NCI-H2171 (cell line): ENCODE data around the gene ASIC2.
A peak's percentile ranks its signal among the peaks of the same experiment; 100 is the strongest.

ENCODE experiments used
- DNase-seq: peaks from one replicate; lab custom pipeline; 2025; lab: John Stamatoyannopoulos, UW

ASIC2 gene

DNA sequence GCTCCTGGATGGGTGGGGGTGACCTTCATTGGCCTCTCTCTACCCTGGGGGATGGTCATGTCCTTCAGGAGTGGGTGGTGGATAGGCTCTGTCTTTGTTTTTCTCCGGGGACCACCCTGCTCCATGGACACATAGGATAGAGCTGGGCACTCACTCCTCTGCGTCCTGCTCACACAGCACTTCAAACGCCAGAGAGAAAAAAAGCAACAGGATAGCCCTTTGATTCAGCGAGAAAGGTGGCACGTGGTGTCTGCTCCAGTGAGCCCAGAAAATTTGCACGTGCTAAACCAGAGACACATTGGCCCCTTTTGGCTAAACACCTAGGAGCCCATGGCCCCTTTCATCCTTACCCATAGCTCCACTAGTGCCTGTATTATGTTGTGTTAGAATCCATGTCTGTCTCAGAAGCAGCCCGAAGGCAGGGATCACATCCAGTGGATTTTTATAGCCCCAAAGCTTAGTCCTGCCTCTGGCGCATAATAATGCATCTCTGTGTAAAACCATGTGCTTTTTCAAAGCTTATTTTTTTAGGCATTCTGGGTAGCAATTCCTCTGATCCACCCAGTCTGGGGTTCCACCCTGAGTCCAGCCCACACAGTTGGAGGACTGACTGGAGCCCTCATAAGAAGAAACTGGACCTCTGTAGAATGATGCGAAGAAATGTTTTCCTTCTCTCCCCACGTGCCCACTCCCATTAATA is 90.1 kb downstream of the ASIC2 start:
- DNase-seq: no peak

DNA sequence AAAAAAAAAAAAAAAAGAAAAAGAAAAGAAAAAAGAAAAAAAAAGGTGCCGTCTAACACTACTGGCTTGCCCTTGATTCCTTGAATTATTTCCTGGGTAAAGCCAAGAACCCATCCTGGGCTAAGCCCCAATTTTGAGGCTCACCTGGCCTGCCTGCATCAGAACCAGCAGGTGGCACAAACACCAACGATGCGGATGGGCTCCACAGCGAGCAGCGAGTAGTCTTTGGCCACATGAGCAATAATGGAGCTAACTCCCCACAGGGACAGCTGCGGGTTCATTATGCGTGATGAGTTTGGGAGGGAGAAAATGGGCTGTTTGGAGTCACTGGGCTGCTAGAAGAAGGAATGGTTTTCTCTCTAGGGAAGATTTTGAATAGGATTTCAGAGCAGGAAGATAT is 91.1 kb downstream of the ASIC2 start:
- no peak for DNase-seq

DNA sequence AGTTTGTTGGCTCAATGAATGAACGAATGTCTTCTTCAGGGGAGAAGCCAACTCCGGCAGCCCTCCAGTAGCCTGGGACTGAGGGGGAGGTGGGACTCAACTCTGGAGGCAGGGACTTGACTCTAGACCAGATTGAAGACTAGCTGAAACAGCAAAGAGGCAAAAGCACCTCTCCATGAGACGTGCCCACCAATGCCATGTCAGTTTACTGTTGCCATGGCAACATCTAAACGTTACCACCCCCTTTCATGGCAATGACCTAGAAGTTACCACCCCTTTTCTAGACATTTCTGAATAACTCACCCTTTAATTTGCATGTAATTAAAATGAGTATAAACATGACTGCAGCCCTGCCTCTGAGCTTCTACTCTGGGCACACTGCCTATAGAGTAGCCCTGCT is 91.8 kb downstream of the ASIC2 start:
- no peak for DNase-seq

DNA sequence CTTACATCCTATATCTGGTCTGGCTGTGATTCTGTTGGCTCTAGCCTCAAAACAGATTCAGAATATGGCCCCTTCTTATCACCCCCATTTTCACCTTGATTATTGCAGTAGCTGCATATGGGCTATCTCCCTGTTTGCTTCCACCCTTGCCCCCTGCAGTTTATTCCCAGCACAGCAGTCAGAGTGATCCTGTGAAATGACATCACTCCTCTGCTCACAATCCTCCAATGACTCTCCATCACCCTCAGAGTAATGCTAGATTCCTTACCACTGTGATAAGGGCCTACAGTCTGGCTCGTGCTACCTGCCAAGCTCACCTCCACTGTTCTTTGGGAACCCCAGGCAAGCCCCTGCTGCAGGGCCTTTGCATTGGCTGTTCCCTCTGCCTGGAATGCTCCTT is 92.5 kb downstream of the ASIC2 start:
- no peak for DNase-seq

DNA sequence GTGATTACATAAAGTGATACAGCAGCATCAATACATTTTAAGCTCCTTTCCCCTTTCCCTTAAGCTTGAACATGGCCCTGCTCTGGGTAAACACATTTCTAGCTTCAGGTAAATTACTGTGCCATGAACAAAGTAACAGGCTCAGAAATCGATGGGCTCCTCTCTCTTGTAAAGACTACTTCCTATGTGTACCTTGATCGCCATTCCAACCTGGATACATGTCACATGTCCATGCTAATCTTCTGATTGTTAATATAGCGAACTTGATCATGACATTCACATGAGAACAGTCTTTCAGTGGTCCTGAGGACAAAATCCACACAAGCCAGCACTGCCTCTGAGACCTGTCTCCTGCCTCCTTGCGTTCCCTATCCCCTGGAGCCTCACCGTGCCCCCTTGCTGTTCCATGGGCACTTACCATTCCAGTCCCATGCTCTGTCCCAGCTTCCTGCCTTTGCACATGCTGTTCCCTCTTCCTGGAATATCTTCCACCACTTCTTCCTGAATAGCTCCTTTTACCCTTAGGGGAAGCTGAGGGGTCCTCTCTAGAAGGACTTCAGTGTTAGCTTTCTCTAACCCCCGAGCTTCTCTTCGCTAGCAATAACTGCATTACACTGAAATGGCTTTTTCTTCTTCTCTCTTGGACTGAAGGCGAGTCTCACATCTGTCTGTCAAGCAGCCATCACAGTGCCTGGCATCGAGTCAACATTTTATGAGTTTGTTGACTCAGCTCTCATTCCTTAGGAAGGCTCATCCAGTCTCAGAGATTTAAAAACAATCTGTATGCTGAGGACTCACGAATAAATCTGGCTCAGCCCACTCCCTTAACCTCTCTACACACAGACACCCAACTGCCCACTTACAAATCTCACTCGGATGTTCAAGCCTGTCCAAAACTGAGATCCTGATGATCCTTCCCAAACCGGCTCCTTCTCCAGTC is 93.3 kb downstream of the ASIC2 start:
- no peak for DNase-seq

DNA sequence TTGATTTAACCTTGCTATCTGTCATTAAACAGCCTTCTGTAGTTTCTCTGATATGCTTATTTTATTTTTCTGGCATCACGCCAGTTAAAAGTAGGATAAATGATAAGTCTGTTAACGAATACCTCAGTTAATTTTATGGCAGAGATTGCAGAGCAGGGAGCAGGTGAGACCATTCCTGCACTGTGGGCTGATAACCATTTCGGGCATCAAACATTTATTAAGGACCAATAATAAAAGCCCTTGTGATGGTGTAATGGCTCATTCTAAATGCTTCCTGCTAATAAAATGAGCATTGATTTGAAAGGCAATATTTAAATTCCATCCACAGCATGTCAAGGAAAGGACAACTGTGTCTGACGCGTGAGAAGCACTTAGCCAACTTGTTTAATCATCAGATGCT is 94.1 kb downstream of the ASIC2 start:
- DNase-seq: no peak

DNA sequence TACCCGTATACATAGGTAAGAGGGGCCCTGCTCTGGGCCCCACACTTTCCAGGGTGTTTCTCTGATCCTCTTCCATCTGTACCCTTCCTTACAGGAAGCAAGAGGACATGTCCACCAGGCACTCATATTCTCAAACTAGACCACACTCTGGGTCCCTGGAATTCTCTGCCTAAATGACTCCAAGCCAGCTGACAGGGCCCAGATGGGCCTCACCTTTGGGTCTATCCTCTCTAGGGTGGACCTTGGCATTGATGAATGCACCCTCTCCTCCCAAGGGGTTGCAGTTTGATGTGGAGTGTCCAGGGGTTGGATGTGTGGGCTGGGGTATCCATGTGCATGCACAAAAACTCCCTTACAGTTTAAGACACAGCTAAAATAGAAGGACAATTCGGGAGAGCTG is 95.8 kb downstream of the ASIC2 start:
- DNase-seq: no peak

DNA sequence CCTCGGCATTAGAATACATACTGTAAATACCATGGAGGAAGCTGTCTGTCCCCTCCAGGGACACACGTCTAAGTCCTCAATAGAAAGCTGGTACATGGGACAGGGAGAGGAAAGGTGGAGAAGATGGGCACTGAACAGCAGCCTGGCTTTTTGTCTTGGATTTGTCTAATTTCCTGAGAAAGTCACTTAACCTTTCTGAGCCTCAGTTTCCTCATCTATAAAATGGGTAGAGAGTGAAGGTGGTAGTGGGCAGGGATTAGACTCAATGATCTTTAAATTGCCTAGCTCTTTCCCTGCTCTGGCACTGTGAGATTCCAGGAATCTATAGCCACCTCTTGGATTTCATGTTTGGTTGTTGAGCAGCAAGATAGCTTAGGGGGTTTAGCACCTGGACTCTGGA is 96.2 kb downstream of the ASIC2 start:
- no peak for DNase-seq

DNA sequence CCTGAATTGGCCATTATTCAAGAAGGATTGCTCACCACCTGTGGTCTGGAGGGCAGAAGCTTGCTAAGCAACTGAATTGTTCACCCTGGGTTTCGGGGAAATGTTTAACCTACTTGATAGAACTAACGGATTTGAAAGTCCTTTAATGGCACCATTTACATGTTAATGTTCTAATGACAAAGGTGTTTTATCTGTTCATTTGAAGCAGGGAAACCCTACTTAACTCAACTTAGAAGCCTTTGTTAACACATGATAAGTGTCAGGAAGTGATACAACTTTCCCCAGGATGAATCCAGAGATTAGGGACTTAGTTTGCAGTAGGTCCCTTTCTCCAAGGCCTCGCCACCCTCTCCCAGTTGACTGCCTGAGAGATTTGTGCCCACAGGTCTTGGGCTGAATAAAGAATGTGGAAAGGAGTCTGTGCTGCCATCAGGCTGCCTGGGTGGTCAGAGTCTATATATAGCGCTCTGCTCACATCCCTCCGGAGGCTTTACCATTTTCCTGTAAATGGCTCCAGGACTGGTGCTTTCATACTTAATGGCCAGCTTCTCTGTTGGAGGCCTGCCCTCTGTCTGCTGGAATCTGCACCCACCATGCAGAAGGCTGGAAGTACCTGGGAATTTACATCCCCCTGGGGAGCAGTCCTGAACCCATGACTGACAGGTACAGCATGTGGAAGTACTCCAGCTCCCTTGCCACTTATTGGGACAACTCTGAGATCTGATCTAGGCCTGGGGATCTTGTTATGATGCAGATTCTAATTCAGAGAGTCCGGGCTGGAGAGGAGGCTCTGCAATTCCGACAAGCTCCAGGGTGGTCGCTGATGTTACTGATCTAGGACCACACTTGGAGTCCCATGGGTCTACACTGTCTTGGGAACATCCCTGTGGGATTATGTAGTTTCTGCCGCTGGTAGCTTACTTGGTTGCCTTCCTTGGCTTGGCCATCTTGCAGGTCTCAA is 99.9 kb downstream of the ASIC2 start:
- no peak for DNase-seq

DNA sequence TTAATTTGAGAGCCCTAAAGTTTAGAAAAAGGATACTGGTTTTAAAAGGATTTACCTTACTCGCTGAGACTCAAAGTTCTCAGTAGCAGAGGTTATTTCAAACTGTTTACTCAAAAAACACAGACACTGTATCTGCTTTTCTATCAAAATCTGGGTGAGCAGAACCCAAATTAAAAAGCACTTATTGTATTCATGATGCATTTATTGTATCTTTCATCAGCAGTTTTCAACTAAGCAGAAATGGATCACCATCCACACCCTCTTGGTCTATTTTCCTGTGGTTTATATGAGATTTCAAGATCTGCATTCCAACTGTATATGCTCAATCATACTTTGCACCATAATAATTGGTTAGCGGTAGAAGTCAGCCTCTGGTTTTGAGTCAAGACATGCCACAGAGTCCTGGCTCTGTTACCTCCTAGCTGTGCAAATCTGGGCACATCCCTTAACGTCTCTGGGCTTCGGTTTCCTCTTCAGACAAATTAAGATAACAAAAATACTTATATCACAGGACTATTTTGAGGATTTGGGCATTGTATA is 109.5 kb downstream of the ASIC2 start:
- no peak for DNase-seq

DNA sequence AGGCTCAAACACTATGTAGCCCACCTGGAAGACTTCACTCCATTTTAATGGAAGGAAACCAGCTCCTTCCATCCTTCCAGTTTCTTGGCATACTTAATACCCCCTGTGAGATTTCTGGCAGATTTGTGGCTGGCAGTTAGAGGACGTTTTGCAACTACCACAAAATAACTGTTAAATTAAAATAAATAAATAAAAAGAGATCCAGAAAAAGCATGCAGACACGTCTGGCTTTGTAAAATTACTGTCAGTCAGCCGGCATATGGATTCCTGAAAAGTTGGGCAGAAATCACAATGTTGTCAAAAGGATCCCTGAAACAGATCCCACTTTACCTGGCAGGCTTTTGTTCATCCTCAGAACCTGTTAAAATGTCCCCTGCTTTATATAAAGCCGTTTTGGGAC is 113.9 kb downstream of the ASIC2 start:
- no peak for DNase-seq

DNA sequence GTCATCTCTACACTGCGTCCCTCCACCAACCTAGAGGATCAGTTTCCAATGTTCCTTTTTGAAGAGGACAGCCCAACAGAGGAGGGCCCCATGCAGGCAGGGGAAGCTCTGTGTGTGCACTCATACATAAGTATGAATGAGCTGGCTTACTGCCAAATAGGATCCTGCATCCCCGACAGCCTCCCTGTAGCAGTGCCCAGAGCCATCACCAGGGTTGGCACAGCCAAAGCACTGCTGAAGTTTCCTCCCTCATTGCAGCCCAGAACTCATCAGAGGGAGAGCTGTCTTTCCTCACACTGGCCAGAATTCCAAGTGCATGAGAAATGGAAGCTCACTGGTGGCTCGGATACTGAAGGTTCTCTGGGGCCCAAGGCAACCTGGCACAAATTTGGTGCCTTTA is 114.4 kb downstream of the ASIC2 start:
- DNase-seq: no peak

DNA sequence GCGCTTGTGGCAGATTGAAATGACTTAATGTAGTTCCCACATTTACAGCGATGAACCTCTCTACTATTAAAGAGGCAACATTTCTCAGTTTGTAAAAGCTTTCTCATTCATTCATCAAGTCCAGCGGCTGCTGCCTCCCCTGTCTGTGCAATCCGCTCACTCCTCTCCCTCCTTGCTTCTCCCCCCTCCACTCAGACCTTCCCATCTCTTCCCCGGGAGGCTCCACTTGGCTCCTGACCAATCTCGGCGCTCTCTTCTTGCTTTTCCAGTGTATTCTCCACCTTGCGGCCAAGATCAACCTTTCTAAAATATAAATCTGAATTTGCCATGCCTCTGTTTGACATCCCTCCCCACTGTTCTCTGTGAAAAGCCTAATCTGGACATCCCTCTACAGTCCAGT is 117.5 kb downstream of the ASIC2 start:
- DNase-seq: no peak

DNA sequence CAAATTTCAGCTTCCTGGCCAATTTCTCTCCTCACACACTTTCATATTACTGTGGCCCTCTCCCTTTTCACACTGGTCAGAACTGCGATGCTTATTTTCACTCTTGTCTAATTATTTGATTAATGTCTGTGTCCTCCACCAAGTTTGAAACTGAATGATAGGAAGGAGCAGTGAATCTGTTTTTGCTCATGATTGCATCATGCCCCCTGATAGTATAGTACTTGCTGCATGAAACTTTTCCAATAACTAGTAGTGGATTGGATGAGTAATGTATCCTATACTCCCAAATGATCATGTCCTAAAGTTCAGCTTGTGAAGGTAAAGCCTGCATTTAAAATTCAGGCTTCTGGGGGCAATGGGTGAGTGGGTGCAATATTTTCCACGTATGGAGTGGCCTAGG is 121.2 kb downstream of the ASIC2 start:
- no peak for DNase-seq

DNA sequence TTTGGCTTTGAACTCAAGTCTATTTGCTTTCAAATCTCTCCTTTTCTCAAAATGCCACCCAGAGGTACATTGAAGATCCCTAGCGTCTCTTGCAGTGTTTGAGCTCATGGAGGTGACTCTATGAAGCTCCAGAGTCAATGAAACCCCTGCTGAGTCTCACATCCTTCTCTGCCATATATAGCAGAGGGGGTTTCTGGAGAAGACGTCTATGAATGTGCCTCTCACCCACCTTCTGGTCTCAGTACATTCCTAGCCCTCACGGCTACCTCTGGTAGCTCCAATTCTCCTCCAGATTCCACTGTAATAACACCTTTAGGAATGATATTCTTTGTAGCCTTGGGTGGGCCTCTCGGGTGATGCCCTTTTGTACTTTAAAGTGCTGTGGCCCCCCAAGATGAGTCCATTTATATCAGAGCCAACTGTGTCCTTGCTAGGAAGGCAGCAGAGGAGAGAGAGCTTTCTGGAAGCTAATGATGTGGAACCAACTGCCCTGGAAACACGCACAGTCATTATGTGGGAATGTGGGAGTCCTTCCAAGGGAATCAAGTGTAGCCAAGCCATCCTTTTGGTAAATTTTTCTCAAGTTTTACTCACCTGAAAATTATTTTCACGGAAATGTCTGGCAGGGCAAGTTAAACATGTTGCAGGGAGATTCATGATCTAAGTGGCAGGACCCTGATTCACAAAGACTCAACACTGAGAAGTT is 123.4 kb downstream of the ASIC2 start:
- DNase-seq: no peak

DNA sequence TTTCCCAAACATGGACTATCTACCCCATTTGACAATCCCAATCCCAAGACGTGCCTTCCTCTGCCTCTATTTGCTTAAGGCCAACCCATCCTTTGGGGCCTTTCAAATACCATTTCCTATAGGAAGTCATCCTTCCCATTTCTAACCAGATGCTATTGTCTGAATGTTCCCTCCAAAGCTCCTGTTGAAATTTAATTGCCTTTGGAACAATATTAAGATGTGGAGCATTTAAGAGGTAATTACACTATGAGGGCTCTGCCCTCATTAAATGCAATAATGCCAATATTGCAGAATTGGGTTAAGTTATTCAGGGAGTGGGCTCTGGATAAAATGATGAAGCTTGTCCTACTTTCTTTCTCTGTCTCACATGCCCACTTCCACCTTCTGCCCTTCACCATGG is 125.4 kb downstream of the ASIC2 start:
- no peak for DNase-seq

DNA sequence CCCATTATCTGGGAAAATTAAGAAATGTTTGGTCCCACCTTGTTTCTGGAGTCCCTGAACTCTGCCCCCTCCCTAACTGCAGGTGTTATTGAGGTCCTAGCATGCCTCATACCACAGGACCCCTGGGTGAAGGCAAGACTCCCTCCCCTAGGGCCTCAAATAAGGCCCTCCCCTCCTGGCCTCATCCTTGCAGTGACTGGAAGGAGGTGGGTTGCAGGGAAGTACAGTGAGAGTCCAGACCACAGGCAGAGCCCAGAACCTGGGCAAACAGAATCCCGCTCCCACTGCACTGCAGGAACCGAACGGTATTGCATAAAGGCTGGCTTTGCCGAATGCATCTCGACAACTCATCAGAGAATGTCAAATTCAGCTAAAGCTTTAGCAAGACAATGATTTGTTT is 126.6 kb downstream of the ASIC2 start:
- no peak for DNase-seq

DNA sequence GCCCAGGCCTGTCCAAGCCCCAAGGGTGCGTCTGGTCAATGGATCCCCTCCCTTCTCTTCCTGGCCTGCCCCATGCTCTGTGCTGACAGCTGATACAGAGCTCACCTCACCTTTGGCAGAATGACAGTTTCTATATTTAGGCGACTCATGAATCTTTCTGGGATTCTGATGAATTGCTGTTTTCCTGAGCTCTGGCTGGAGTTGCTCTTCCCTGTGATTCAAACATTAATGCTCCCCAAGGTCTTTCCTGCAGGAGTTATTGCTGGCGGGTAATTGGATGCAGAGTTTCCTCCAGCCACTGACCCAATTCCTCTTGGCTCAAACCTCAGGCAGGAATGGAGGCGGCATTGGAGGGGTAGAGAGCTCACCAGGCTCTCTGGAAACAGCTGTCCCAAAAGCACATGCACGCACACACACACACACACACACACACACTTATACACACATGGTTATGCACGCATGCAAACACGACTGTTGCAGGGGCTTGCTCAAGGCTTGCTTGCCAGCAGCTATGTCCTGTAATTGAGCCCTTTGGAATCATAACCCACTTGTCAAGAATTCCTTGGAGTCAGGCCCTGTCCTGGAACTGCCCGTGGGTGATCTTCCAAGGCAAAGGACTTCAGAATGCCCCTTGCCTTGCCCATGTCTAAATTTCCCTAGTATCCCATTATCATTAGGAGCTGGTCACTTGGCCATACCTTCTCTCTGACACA is 128.8 kb downstream of the ASIC2 start:
- DNase-seq: no peak

DNA sequence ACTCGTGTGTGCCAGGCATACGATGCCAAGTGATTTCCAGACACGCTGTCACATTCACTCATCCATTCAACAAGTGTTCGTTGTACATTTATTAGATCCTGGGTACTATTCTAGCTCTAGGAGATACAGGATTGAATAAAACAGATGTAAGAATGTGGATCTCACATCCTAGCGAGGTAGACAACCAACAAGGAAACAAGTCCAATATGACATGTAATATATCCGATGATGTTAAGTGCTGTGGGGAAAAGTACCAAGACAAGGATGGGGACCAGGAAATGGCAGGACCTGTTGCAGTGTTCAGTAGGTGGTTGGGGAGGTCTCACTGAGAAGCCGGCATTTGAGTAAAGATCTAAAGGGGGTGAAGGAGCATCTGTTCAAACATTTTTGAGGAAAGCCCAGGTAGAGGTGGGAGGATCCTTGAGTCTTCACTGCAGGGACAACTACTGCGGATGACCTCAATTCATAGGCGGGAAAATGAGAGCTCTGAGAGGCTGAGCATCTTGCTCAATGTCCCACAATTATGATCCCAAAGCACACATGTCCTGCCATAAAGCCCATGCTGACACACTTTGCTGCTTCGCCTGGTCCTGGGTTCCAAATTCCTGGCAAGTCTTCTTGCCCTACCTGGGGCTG is 129.4 kb downstream of the ASIC2 start:
- DNase-seq: no peak

DNA sequence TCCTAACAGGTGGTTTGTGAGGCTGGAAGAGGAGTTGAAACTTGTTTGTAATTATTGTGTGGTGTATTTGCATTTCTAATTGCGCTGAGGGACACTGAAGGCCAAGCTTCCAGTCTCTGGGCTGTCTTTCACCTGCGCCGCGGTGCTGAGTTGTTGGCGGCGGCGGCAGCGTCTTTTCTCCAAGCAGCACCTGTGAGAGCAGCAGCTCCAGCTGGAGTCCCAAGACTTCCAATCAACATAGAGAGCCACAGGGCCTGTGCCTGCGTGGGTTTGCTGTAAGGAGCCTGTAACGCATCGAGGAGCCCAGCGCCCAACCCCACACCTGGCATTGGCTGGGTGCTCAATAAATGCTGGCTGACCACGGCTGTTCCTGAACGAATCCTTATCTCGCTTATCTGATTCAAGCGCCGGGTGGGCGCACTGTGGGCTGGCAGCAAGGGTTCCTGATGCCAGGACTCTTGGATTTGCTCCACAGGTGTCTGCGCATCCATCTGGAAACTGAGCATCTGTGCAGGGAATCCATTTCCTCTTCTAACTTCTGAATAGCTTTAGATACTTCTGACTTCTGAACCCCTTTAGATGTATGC is 138.1 kb downstream of the ASIC2 start:
- peak; percentile 43 for DNase-seq
